Sigmoid colon (tissue), 7 donors: ENCODE results near the gene BCL7A. TPM values are rescaled to one million over a fixed set of nuclear protein-coding genes. Genes with fewer than 3 reads are reported as not detected.

Experiments
- DNase-seq: peaks from one replicate; pipeline ENCODE4 v3.0.0-alpha.2; 2019
- H3K27ac ChIP-seq, 4 donors: fragments of 200-600 bp; sonication (generic); one replicate each; pipeline ENCODE4 v1.5.1; 2016 to 2019; ENCODE audit warnings: mild to moderate bottlenecking in 1 of 4
- H3K27me3 ChIP-seq, 3 donors: fragments of 200-600 bp; sonication (generic); one replicate each; pipeline ENCODE4 v1.5.1; 2019; ENCODE audit warnings: mild to moderate bottlenecking in 1 of 3
- H3K36me3 ChIP-seq, 4 donors: fragments of 200-600 bp; sonication (generic); one replicate each; pipeline ENCODE4 v1.5.1; 2016 to 2019
- H3K4me1 ChIP-seq, 4 donors: fragments of 200-600 bp; sonication (generic); one replicate each; pipeline ENCODE4 v1.5.1; 2017 to 2019
- H3K4me3 ChIP-seq, 4 donors: fragments of 200-600 bp; sonication (generic); one replicate each; pipeline ENCODE4 v1.5.1; 2017 to 2019; ENCODE audit warnings: mild to moderate bottlenecking in 2 of 4, moderate library complexity in 1 of 4
- H3K9me3 ChIP-seq, 4 donors: fragments of 200-600 bp in 3 of 4; sonication (generic) in 3 of 4; one replicate each; pipeline versions ENCODE4 v1.5.1 to v1.6.1; 2013 to 2019
- CTCF ChIP-seq, 4 experiments: fragments of 450-650 bp in 3 of 4; fragments of 200-600 bp in 1 of 4; IDR thresholded peaks; one replicate each; pipeline ENCODE4 v1.5.1; 2016 to 2019; ENCODE audit warnings: antibody characterized with exemption in 4 of 4, mild to moderate bottlenecking in 3 of 4, moderate library complexity in 2 of 4
- EP300 ChIP-seq, 4 donors: sonication (generic); formaldehyde crosslinking; IDR thresholded peaks; one replicate each; pipeline ENCODE4 v1.6.1; 2017; ENCODE audit warnings: antibody characterized with exemption in 4 of 4
- POLR2A ChIP-seq, 2 donors: fragments of 450-650 bp; IDR thresholded peaks; one replicate each; pipeline ENCODE4 v1.6.1; 2016; ENCODE audit warnings: antibody characterized with exemption in 2 of 2, mild to moderate bottlenecking in 2 of 2, moderate library complexity in 2 of 2
- POLR2AphosphoS5 ChIP-seq, 4 donors: sonication (generic); formaldehyde crosslinking; IDR thresholded peaks; one replicate each; pipeline ENCODE4 v1.6.1; 2017; ENCODE audit warnings: antibody characterized with exemption in 4 of 4
- WGBS, 2 donors: extraction: QIAGEN DNeasy Blood & Tissue Kit; methylation state at CpG; one replicate each; pipeline ENCODE4 v1.1.7; 2013; 5-methylcytosine and 5-hydroxymethylcytosine counted together
- intact Hi-C: fragments of 100-400 bp; cut with DNase I; formaldehyde crosslinking; loops from one replicate; pipeline ENCODE4 v1.15.1; 2023
- polyA plus RNA-seq, 3 donors: library from polyadenylated mRNA; stranded (reverse); fragments of 200-250 nt; gene quantifications; one replicate each; pipeline ENCODE4 v1.2.3, GENCODE V29; 2013
- total RNA-seq, 4 donors: library from RNA; depleted of rRNA; stranded (reverse); fragments of >200 nt; gene quantifications; one replicate each; pipeline ENCODE4 v1.1.0, GENCODE V29; 2016
- donor health status: healthy with polysubstance abuse.
- donor health status: Bipolar disorder and iron deficiency.
- donor health status: healthy.

BCL7A gene
- total and polyA plus RNA-seq, 7 donors: 1.2 to 7.4 (median 6.4) TPM

GRCh38 chr12:122096591-122097149 is 75.0 kb downstream of the BCL7A start:
- no peaks in the 10 kb centered on the region for H3K36me3 ChIP-seq
- peak; percentile 65 for DNase-seq
- H3K27me3 ChIP-seq: no peaks in the 10 kb centered on the region
- H3K27ac ChIP-seq: peak overlapping the region; percentile 77 to 92 (median 86)
- peak overlapping the region in 3 of 4 donors; percentile 5 to 24 (median 9) for H3K4me3 ChIP-seq
- 16 to 57% methylated on average over 20 of the region's 20 CpGs for WGBS, 2 donors
- intact Hi-C loops: loop anchor here (5.0 kb wide), 1 partner anchor 34 kb away; no protein-coding TSS in a partner anchor
- peaks cover 0 to 97% (median 96%) of the 10 kb centered on the region in 4 donors for H3K4me1 ChIP-seq
- no peaks in the 10 kb centered on the region for H3K9me3 ChIP-seq
- TF ChIP-seq CTCF (IDR thresholded peaks at IDR 0.05) (no peak), POLR2AphosphoS5 (IDR thresholded peaks at IDR 0.05) (peak in 2 of 4 donors; percentile 13 to 29)

GRCh38 chr12:122097584-122097926 is 75.9 kb downstream of the BCL7A start:
- H3K4me1 ChIP-seq: peaks cover 0 to 96% (median 94%) of the 10 kb centered on the region in 4 donors
- no peak for TF ChIP-seq POLR2AphosphoS5 (IDR thresholded peaks at IDR 0.05)
- no peak for TF ChIP-seq POLR2A (IDR thresholded peaks at IDR 0.05)
- TF ChIP-seq EP300 (IDR thresholded peaks at IDR 0.05): no peak
- no peak for TF ChIP-seq CTCF (IDR thresholded peaks at IDR 0.05)

GRCh38 chr12:122097927-122098756 is 76.5 kb downstream of the BCL7A start:
- intact Hi-C loops: loop anchor here (5.0 kb wide), 1 partner anchor 36 kb away; no protein-coding TSS in a partner anchor
- peak overlapping the region in 1 of 4 donors; percentile 18 for H3K4me3 ChIP-seq
- peaks cover 0 to 96% (median 94%) of the 10 kb centered on the region in 4 donors for H3K4me1 ChIP-seq

More at GRCh38 chr12:122097584-122097926, 75.9 kb downstream of the BCL7A start:
- Histone ChIP-seq H3K9me3 (no peaks in the 10 kb centered on the region), H3K36me3 (no peaks in the 10 kb centered on the region), H3K27ac (peak overlapping the region; percentile 77 to 92 (median 86)), H3K27me3 (no peaks in the 10 kb centered on the region), H3K4me3 (peak overlapping the region in 1 of 4 donors; percentile 18)
- peak; percentile 61 for DNase-seq
- 5 to 46% methylated on average over 2 of the region's 2 CpGs for WGBS, 2 donors
- intact Hi-C loops: loop anchor here (5.0 kb wide), 1 partner anchor 35 kb away; no protein-coding TSS in a partner anchor

GRCh38 chr12:122099280-122099749 is 77.6 kb downstream of the BCL7A start:
- intact Hi-C loops: loop anchor here (5.0 kb wide), 1 partner anchor 37 kb away; no protein-coding TSS in a partner anchor
- H3K4me1 ChIP-seq: peaks cover 0 to 96% (median 94%) of the 10 kb centered on the region in 4 donors
- H3K9me3 ChIP-seq: no peaks in the 10 kb centered on the region
- TF ChIP-seq POLR2AphosphoS5 (IDR thresholded peaks at IDR 0.05) (no peak), POLR2A (IDR thresholded peaks at IDR 0.05) (no peak), CTCF (IDR thresholded peaks at IDR 0.05) (no peak), EP300 (IDR thresholded peaks at IDR 0.05) (no peak)
- H3K36me3 ChIP-seq: no peaks in the 10 kb centered on the region
- H3K4me3 ChIP-seq: no peak overlapping the region
- H3K27me3 ChIP-seq: no peaks in the 10 kb centered on the region
- DNase-seq: peak; percentile 57
- WGBS, 2 donors: 65 to 79% methylated on average over 6 of the region's 6 CpGs
- peak overlapping the region; percentile 77 to 92 (median 86) for H3K27ac ChIP-seq

More at GRCh38 chr12:122097927-122098756, 76.5 kb downstream of the BCL7A start:
- DNase-seq: peak; percentile 91
- Histone ChIP-seq H3K27ac (peak overlapping the region; percentile 77 to 92 (median 86)), H3K36me3 (no peaks in the 10 kb centered on the region), H3K27me3 (no peaks in the 10 kb centered on the region), H3K9me3 (no peaks in the 10 kb centered on the region)
- WGBS, 2 donors: 8 to 44% methylated on average over 10 of the region's 10 CpGs
- peak; percentile 68 to 87 (median 76) for TF ChIP-seq POLR2AphosphoS5 (IDR thresholded peaks at IDR 0.05)
- TF ChIP-seq POLR2A (IDR thresholded peaks at IDR 0.05): no peak
- TF ChIP-seq EP300 (IDR thresholded peaks at IDR 0.05): peak in 1 of 4 donors; percentile 32

GRCh38 chr12:122099856-122100255 is 78.2 kb downstream of the BCL7A start:
- intact Hi-C loops: loop anchor here (5.0 kb wide), 1 partner anchor 38 kb away; no protein-coding TSS in a partner anchor
- Histone ChIP-seq H3K27me3 (no peaks in the 10 kb centered on the region), H3K4me3 (no peak overlapping the region), H3K9me3 (no peaks in the 10 kb centered on the region), H3K4me1 (peaks cover 0 to 96% (median 94%) of the 10 kb centered on the region in 4 donors), H3K27ac (peak overlapping the region; percentile 77 to 92 (median 86)), H3K36me3 (no peaks in the 10 kb centered on the region)
- TF ChIP-seq EP300 (IDR thresholded peaks at IDR 0.05) (no peak), CTCF (IDR thresholded peaks at IDR 0.05) (no peak), POLR2AphosphoS5 (IDR thresholded peaks at IDR 0.05) (no peak), POLR2A (IDR thresholded peaks at IDR 0.05) (no peak)
- no peak for DNase-seq
- 18 to 24% methylated on average over 3 of the region's 3 CpGs for WGBS, 2 donors
